LNCaP clone FGC (cell line): Measurements from ENCODE around the gene MAOB.

Source experiments
- DNase-seq: peaks from one replicate; pipeline ENCODE4 v3.0.0-alpha.2; 2011; ENCODE audit warnings: low read depth
- H3K4me3 ChIP-seq: 2 replicates; pipeline ENCODE4 v1.5.1; 2011; ENCODE audit warnings: mild to moderate bottlenecking, low read depth, low read length, control low read depth
- CTCF ChIP-seq: IDR thresholded peaks from 2 replicates; pipeline ENCODE4 v1.5.1; 2012; ENCODE audit warnings: mild to moderate bottlenecking; ENCODE audit not compliant: control insufficient read depth, insufficient read depth; ENCODE audit errors: extremely low read depth

The MAOB gene

GRCh38 chrX:43804021-43804420 is 78.2 kb downstream of the MAOB start:
- no peak for DNase-seq
- H3K4me3 ChIP-seq, result no peak overlapping the region
- TF ChIP-seq CTCF, result no peak

- DNase-seq, result no peak
- no peak overlapping the region for H3K4me3 ChIP-seq
- no peak for TF ChIP-seq CTCF
Measured at GRCh38 chrX:43785930-43786591, 96.2 kb downstream of the MAOB start.

GRCh38 chrX:43758044-43758443 is 124.2 kb downstream of the MAOB start:
- no peak overlapping the region for H3K4me3 ChIP-seq
- TF ChIP-seq CTCF, result no peak
- no peak for DNase-seq

- H3K4me3 ChIP-seq, result no peak overlapping the region
- no peak for TF ChIP-seq CTCF
- no peak for DNase-seq
Measured at GRCh38 chrX:43756076-43756475, 126.2 kb downstream of the MAOB start.

- TF ChIP-seq CTCF, result no peak
- H3K4me3 ChIP-seq, result no peak overlapping the region
- DNase-seq, result no peak
Measured at GRCh38 chrX:43753637-43754036, 128.6 kb downstream of the MAOB start.

GRCh38 chrX:43750248-43750676 is 132.0 kb downstream of the MAOB start:
- DNase-seq, result peak; percentile 49
- no peak overlapping the region for H3K4me3 ChIP-seq
- TF ChIP-seq CTCF, result peak; percentile 42

- DNase-seq, result no peak
- TF ChIP-seq CTCF, result no peak
Measured at GRCh38 chrX:43747476-43747875, 134.8 kb downstream of the MAOB start.

More at GRCh38 chrX:43747476-43747875, 134.8 kb downstream of the MAOB start:
- no peak overlapping the region for H3K4me3 ChIP-seq
